Stimulated activated CD8-positive, alpha-beta memory T cell treated with anti-CD3 and anti-CD28 coated beads, Interleukin-12 subunit alpha, Interleukin-12 subunit beta, amount 100 ng/mL, for 24 hours (primary cell): ENCODE results near the gene LRRC66.

Source experiments
- DNase-seq: peaks from one replicate; pipeline ENCODE4 v3.0.0-alpha.2; 2020; ENCODE audit errors: extremely low read depth

LRRC66 gene

DNA sequence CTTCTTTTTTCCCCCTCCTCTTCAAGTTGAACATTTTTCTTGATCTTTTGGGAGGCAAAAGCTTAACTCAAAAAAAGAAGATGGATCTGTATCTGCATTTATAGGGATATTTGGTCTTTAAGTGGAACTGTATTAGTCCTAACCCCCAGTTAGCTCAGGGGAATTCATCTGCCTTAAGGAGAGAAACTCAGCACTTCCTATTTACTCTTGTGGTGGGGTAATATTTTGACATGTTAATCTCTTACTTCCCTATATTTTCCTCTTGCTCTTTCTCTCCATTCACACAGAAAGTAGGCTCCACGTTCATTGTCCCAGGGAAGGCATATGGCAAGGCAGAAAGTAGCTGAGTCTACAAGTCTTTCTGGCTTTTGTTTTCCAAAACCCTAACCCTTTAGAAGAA lies 5.3 kb downstream of the LRRC66 start:
- no peak for DNase-seq

- no peak for DNase-seq
Observed at GRCh38 chr4:52012651-52013050, 7.5 kb downstream of the LRRC66 start.

GRCh38 chr4:52010986-52011385 lies 9.2 kb downstream of the LRRC66 start:
- no peak for DNase-seq

- DNase-seq, result no peak
Observed at GRCh38 chr4:52006887-52007286, 13.3 kb downstream of the LRRC66 start.

- no peak for DNase-seq
Observed at GRCh38 chr4:52005604-52006273, 14.4 kb downstream of the LRRC66 start.

DNA sequence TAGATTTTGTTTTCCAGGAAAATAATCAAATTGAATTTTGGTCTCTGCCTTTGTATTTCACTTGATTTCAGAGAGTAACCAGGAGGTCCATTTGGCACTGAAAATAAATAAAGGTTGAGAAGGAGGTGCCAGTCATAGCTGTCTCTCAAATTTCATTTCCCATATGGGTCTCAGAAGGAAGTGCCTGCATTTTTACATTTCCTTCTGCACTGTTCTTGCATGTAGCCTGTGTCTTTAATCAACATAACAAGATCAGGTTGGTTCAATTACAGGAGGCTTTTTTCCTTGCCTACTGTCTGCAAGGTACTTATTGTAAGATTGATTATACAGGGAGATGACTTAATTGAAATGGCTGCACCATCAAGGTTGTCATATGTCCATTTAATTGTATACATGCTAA lies 15.7 kb downstream of the LRRC66 start:
- DNase-seq, result no peak

- DNase-seq, result no peak
Observed at GRCh38 chr4:52001616-52002015, 18.5 kb downstream of the LRRC66 start.

DNA sequence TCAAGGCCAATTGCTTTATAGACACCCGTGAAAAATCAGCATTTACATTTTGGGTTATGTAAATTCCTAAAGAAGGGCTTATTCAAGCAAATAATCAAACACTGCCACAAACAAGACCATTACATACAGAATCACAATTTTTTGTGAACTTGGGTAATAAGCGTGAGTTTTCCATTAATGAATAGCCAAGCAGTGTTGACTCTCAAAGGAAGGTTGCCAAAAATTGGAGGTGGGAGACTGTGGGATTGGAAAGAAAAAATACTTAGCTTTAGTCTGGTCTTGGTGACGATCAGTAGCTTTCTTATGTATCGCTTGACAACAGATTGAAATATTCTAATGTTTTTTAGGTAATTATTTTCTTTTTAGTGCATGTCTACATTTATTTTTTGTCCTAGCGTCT lies 20.9 kb downstream of the LRRC66 start:
- DNase-seq, result no peak

GRCh38 chr4:51998837-51999236 lies 21.3 kb downstream of the LRRC66 start:
- DNase-seq, result no peak

GRCh38 chr4:51997647-51998046 lies 22.5 kb downstream of the LRRC66 start:
- DNase-seq, result no peak

GRCh38 chr4:51995647-51996220 lies 24.4 kb downstream of the LRRC66 start:
- DNase-seq, result no peak

DNA sequence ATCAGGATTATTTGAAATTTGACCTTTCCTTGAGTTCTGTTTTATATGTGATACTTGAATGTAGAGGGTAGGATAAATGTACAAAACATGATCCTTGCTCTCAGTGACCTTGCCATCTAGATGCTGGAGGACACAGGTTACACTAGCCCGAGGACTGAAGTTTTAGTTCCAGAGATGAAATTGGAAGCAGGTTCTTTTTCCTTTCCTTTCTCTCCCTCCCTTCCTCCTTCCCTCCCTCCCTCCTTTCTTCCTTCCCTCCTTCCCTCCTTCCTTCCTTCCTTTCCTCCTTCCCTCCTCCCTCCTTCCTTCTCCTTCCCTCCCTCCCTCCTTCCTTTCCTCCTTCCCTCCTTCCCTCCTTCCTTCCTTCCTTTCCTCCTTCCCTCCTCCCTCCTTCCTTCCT lies 54.3 kb downstream of the LRRC66 start:
- no peak for DNase-seq

- no peak for DNase-seq
Observed at GRCh38 chr4:51963841-51964517, 56.2 kb downstream of the LRRC66 start.

DNA sequence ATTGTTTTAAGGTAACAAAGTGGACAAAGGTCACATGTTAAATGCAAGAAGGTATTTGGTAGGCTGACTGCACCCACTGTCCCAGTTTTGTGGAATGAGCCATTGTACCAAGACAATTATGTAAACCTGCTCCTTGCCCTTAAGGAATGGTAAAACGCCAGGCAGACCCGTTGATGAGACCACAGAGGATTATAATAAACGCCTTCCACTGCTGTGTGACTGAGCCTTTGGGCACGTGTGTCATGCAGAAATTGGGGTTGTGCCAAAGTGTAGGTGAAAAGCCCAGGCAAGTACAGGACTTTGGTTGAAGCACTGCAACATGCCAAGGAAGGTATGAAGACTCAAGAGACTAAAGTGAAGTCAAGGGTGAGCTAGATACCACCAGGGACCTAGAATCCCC lies 59.7 kb downstream of the LRRC66 start:
- DNase-seq, result no peak

DNA sequence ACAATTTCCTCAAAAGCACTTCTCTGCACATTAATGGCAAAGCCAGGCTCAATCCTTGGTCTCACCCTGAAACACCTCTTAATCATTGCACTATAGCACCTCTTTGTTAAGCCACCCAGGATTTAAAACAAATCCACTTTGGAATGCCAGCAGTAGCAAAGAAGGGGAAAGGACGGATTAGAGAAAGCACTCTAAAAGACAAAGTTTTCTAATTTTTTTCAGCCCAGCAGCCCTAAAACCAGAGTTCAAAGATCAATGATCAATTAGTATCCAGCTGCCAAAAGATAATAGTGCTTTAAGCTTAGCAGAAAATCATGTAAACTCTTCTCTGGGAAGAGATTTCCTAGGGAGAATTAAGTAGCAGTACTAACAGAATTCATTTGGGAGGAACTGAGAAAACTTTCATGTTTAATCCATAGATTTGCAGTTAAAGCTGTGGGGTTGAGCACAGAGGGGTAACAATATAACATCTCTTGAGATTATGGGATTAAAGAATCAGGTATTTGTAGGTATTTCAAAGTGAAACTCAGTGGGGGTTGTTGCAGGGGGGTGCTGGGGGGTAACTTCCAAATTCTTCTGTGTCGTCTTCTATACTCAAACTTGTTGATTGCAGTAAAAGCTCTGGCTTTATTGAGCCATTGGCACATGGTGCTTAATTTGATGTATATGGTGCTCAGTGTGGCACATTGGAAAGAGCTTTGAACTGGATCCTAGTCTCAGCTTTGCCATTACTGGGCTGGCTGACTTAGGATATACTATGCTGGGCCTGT lies 61.8 kb downstream of the LRRC66 start:
- no peak for DNase-seq
